IMR-90 (cell line): Measurements from ENCODE around the gene ZBTB24. TPM values are rescaled to one million over a fixed set of nuclear protein-coding genes. Genes with fewer than 3 reads are reported as not detected.

Source experiments
- ATAC-seq: fragments of 200-7000 bp; cut with Tn5 transposase; 2 replicates; pipeline ENCODE4 v1.9.1; 2020; ENCODE audit warnings: low read depth, mild to moderate bottlenecking, moderate library complexity
- BruUV-seq: library from RNA; stranded (reverse); fragments of 400-500 nt; replicated peaks from 2 replicates; lab custom pipeline; 2021; lab: Mats Ljungman, UMichigan
- CTCF ChIA-PET: fragments of 300-600 bp; formaldehyde crosslinking; extraction: SDS; loops from one replicate; lab custom pipeline; 2021; ENCODE audit warnings: antibody characterized with exemption; lab: Yijun Ruan, JAX
- POLR2A ChIA-PET: fragments of 300-600 bp; sonication (Branson Sonifier 250); formaldehyde crosslinking; loops from one replicate; lab custom pipeline; 2022; ENCODE audit warnings: antibody characterized with exemption; ENCODE audit not compliant: unreplicated experiment; lab: Charles Lee
- DNase-seq: peaks from one replicate; pipeline ENCODE4 v3.0.0; 2013
- H2AFZ ChIP-seq: replicated peaks from 2 replicates; pipeline ENCODE3; 2013; ENCODE audit warnings: low read length, mild to moderate bottlenecking; ENCODE audit not compliant: poor library complexity
- H2AK5ac ChIP-seq: 2 replicates; pipeline ENCODE4 v1.6.1; 2013; ENCODE audit warnings: low read depth, low read length, inconsistent platforms
- H2AK9ac ChIP-seq: replicated peaks from 2 replicates; pipeline ENCODE3; 2013; ENCODE audit warnings: mild to moderate bottlenecking, low read depth, low read length, moderate library complexity; ENCODE audit not compliant: poor library complexity
- H2BK120ac ChIP-seq: 2 replicates; pipeline ENCODE4 v1.6.1; 2013; ENCODE audit warnings: low read depth, low read length, inconsistent platforms
- H2BK15ac ChIP-seq: 3 replicates; pipeline ENCODE4 v1.6.1; 2013; ENCODE audit warnings: low read depth, low read length, inconsistent platforms
- H2BK20ac ChIP-seq: 2 replicates; pipeline ENCODE4 v1.6.1; 2013; ENCODE audit warnings: low read depth, mild to moderate bottlenecking, inconsistent platforms, low read length, moderate library complexity
- H2BK5ac ChIP-seq: 2 replicates; pipeline ENCODE4 v1.6.1; 2013; ENCODE audit warnings: mild to moderate bottlenecking, low read depth, low read length, inconsistent platforms; ENCODE audit not compliant: poor library complexity, severe bottlenecking
- H3K14ac ChIP-seq: replicated peaks from 2 replicates; pipeline ENCODE4 v1.6.1; 2013; ENCODE audit warnings: low read depth, low read length, inconsistent platforms
- H3K18ac ChIP-seq: 2 replicates; pipeline ENCODE4 v1.6.1; 2013; ENCODE audit warnings: low read depth, low read length, control low read depth
- H3K23ac ChIP-seq: 2 replicates; pipeline ENCODE4 v1.6.1; 2013; ENCODE audit warnings: low read depth, low read length, inconsistent platforms
- H3K27ac ChIP-seq: 2 replicates; pipeline ENCODE4 v1.5.1; 2013; ENCODE audit warnings: mild to moderate bottlenecking, control low read depth, low read length; ENCODE audit not compliant: insufficient read depth
- H3K27me3 ChIP-seq: 2 replicates; pipeline ENCODE4 v1.6.1; 2013; ENCODE audit warnings: low read length; ENCODE audit not compliant: control insufficient read depth, insufficient read depth
- H3K36me3 ChIP-seq: 2 replicates; pipeline ENCODE4 v1.6.1; 2013; ENCODE audit warnings: low read length, mixed read lengths; ENCODE audit not compliant: control insufficient read depth, insufficient read depth
- H3K4ac ChIP-seq: 2 replicates; pipeline ENCODE4 v1.6.1; 2013; ENCODE audit warnings: low read depth, low read length, inconsistent platforms
- H3K4me1 ChIP-seq: 2 replicates; pipeline ENCODE4 v1.6.1; 2013; ENCODE audit warnings: low read length, mixed read lengths; ENCODE audit not compliant: control insufficient read depth, insufficient read depth
- H3K4me2 ChIP-seq: 2 replicates; pipeline ENCODE4 v1.6.1; 2013; ENCODE audit warnings: low read depth, mild to moderate bottlenecking, control low read depth, low read length, moderate library complexity
- H3K4me3 ChIP-seq: 2 replicates; pipeline ENCODE4 v1.5.1; 2013; ENCODE audit warnings: low read depth, mild to moderate bottlenecking, control low read depth, low read length, moderate library complexity; ENCODE audit not compliant: insufficient read depth
- H3K56ac ChIP-seq: 2 replicates; pipeline ENCODE4 v1.6.1; 2013; ENCODE audit warnings: low read length, inconsistent platforms; ENCODE audit not compliant: insufficient read depth; ENCODE audit errors: extremely low read depth
- H3K79me1 ChIP-seq, 2 experiments: 2 replicates each; pipeline ENCODE4 v1.6.1; 2013; ENCODE audit warnings: low read length in 2 of 2, inconsistent platforms in 1 of 2, low read depth in 1 of 2
- H3K9ac ChIP-seq: 2 replicates; pipeline ENCODE4 v1.6.1; 2013; ENCODE audit warnings: low read depth, low read length, control low read depth
- H3K9me1 ChIP-seq: 2 replicates; pipeline ENCODE4 v1.6.1; 2013; ENCODE audit warnings: low read length, inconsistent platforms; ENCODE audit not compliant: insufficient read depth
- H3K9me3 ChIP-seq: 2 replicates; pipeline ENCODE4 v1.6.1; 2013; ENCODE audit warnings: low read length; ENCODE audit not compliant: control insufficient read depth, insufficient read depth
- H4K20me1 ChIP-seq: 2 replicates; pipeline ENCODE4 v1.6.1; 2013; ENCODE audit warnings: low read length, inconsistent platforms; ENCODE audit not compliant: insufficient read depth
- H4K5ac ChIP-seq: 2 replicates; pipeline ENCODE4 v1.6.1; 2013; ENCODE audit warnings: mild to moderate bottlenecking, low read depth, low read length, control low read depth
- H4K8ac ChIP-seq, 2 experiments: 2 replicates each; pipeline ENCODE4 v1.6.1; 2013; ENCODE audit warnings: low read depth in 2 of 2, low read length in 2 of 2, control low read depth in 1 of 2, inconsistent platforms in 1 of 2
- H4K91ac ChIP-seq: 2 replicates; pipeline ENCODE4 v1.6.1; 2013; ENCODE audit warnings: low read depth, low read length, inconsistent platforms; ENCODE audit not compliant: insufficient read depth
- BHLHE40 ChIP-seq: fragments of 150-350 bp; IDR thresholded peaks from 2 replicates; pipeline ENCODE4 v1.6.1; 2016; ENCODE audit warnings: mild to moderate bottlenecking, low read depth, low read length
- CEBPB ChIP-seq: IDR thresholded peaks from 2 replicates; pipeline ENCODE4 v1.6.1; 2012; ENCODE audit warnings: low read depth, low read length, improper control_type of control experiment
- CHD1 ChIP-seq: IDR thresholded peaks from 2 replicates; pipeline ENCODE4 v1.6.1; 2012; ENCODE audit warnings: low read depth, low read length, improper control_type of control experiment
- MAFK ChIP-seq: IDR thresholded peaks from 2 replicates; pipeline ENCODE4 v1.6.1; 2012; ENCODE audit warnings: low read depth, low read length, improper control_type of control experiment
- MAZ ChIP-seq: IDR thresholded peaks from 2 replicates; pipeline ENCODE4 v1.6.1; 2012; ENCODE audit warnings: low read depth, mild to moderate bottlenecking, low read length, improper control_type of control experiment, moderate library complexity, borderline replicate concordance
- NFE2L2 ChIP-seq: fragments of 150-350 bp; IDR thresholded peaks from 2 replicates; pipeline ENCODE4 v1.6.1; 2016; ENCODE audit warnings: low read depth, mild to moderate bottlenecking, low read length
- POLR2A ChIP-seq: IDR thresholded peaks from 2 replicates; pipeline ENCODE4 v1.6.1; 2012; ENCODE audit warnings: mild to moderate bottlenecking, low read depth, low read length
- RCOR1 ChIP-seq: IDR thresholded peaks from 2 replicates; pipeline ENCODE4 v1.6.1; 2012; ENCODE audit warnings: mild to moderate bottlenecking, low read length, improper control_type of control experiment; ENCODE audit not compliant: insufficient replicate concordance
- SMC3 ChIP-seq: fragments of 150-350 bp; IDR thresholded peaks from 2 replicates; pipeline ENCODE4 v1.6.1; 2016; ENCODE audit warnings: low read depth, mild to moderate bottlenecking, antibody characterized with exemption, low read length, moderate library complexity
- WGBS, 2 experiments: methylation state at CpG; one replicate each; pipeline versions ENCODE4 v1.1.5 to v1.1.7; 2013; ENCODE audit warnings: missing lambda C conversion rate in 2 of 2; ENCODE audit not compliant: insufficient read length in 1 of 2; ENCODE audit errors: extremely low coverage in 2 of 2; 5-methylcytosine and 5-hydroxymethylcytosine counted together
- dilution Hi-C: fragments of 300-500 bp; cut with HindIII; formaldehyde crosslinking; loops from one replicate; pipeline ENCODE4 v1.14.3; 2018; ENCODE audit warnings: low sequenced_read_pairs; ENCODE audit not compliant: unreplicated experiment
- in situ Hi-C: fragments of 300-500 bp; cut with MboI; formaldehyde crosslinking; loops from 3 replicates; pipeline ENCODE4 v1.14.3; 2019; ENCODE audit warnings: low sequenced_read_pairs, inconsistent platforms, mixed read lengths
- intact Hi-C: fragments of 100-400 bp; cut with micrococcal nuclease; formaldehyde crosslinking; loops from 2 replicates; pipeline ENCODE4 v1.10.0; 2022
- polyA plus RNA-seq, 3 experiments: library from polyadenylated mRNA; depleted of rRNA; stranded (reverse); fragments of >200 nt; gene quantifications; 2 replicates each; pipeline ENCODE4 v1.2.3, GENCODE V29; 2012; ENCODE audit warnings: low replicate concordance in 1 of 3
- total RNA-seq: library from RNA; depleted of rRNA; stranded (reverse); fragments of >200 nt; gene quantifications from 2 replicates; pipeline ENCODE4 v1.2.3, GENCODE V29; 2012
- TF ChIP-seq, protein P1 (sequence below): conservative IDR thresholded peaks from 2 replicates; pipeline ENCODE4 v1.5.1; 2012; ENCODE audit warnings: mild to moderate bottlenecking, low read depth, low read length, improper control_type of control experiment
- TF ChIP-seq, protein P2 (sequence below): fragments of 150-350 bp; IDR thresholded peaks from 2 replicates; pipeline ENCODE4 v1.6.1; 2017; ENCODE audit warnings: mild to moderate bottlenecking, antibody characterized with exemption, low read length, low read depth

The ZBTB24 gene
- total and polyA plus RNA-seq, 2 of the 4 experiments (the other 2 are of a cell fraction): 2.3 to 7.9 TPM

DNA sequence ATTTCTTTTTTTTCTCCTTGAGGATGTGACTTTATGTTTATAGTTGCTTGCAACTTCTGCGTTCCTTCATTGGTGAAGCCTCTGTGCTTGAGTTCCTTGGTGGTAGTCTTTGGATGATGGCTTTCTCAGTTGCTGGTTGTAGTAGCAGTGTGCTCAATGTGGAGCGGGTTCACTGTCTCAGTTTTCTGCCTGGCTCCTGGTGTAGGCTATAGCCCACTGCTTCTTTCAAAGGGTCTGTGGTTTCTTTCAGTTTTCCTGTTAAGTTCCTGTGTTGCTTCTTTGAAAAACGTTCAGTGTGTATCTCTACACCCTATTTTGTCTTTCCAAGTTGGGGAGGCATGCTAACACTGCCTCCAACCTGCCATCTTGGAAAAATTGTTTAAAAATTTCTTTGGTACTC lies 33.9 kb upstream of the ZBTB24 start:
- Histone ChIP-seq H3K14ac (no peak overlapping the region), H3K9me3 (no peaks in the 10 kb centered on the region), H2AK9ac (no peak overlapping the region), H3K4ac (no peak overlapping the region), H4K8ac (no peak overlapping the region), H3K4me3 (no peak overlapping the region), H4K5ac (no peak overlapping the region), H2BK5ac (no peak overlapping the region), H4K91ac (no peak overlapping the region), H2AFZ (no peak overlapping the region), H3K23ac (no peak overlapping the region), H3K4me1 (peaks cover 2% of the 10 kb centered on the region; the same call in 1 of the 2 replicates), H2AK5ac (no peak overlapping the region), H3K56ac (no peak overlapping the region), H3K79me1 (no peaks in the 10 kb centered on the region), H3K9ac (no peak overlapping the region), H3K27me3 (peaks cover 2% of the 10 kb centered on the region; the same call in 1 of the 2 replicates), H3K4me2 (no peak overlapping the region), H3K9me1 (no peaks in the 10 kb centered on the region), H3K27ac (no peak overlapping the region), H2BK20ac (no peak overlapping the region), H2BK15ac (no peak overlapping the region), H2BK120ac (no peak overlapping the region), H3K36me3 (no peaks in the 10 kb centered on the region), H3K18ac (no peak overlapping the region), H4K20me1 (no peaks in the 10 kb centered on the region)
- WGBS, 2 experiments: no CpG with 5 or more reads among the region's 3 CpGs
- CTCF ChIA-PET: no interaction called here
- TF ChIP-seq MAZ (no peak), CHD1 (no peak), MAFK (no peak), NFE2L2 (no peak), POLR2A (no peak), RCOR1 (no peak), SMC3 (no peak), CEBPB (no peak), BHLHE40 (no peak)
- TF ChIP-seq, protein P1, sequence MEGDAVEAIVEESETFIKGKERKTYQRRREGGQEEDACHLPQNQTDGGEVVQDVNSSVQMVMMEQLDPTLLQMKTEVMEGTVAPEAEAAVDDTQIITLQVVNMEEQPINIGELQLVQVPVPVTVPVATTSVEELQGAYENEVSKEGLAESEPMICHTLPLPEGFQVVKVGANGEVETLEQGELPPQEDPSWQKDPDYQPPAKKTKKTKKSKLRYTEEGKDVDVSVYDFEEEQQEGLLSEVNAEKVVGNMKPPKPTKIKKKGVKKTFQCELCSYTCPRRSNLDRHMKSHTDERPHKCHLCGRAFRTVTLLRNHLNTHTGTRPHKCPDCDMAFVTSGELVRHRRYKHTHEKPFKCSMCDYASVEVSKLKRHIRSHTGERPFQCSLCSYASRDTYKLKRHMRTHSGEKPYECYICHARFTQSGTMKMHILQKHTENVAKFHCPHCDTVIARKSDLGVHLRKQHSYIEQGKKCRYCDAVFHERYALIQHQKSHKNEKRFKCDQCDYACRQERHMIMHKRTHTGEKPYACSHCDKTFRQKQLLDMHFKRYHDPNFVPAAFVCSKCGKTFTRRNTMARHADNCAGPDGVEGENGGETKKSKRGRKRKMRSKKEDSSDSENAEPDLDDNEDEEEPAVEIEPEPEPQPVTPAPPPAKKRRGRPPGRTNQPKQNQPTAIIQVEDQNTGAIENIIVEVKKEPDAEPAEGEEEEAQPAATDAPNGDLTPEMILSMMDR: no peak
- TF ChIP-seq, protein P2, sequence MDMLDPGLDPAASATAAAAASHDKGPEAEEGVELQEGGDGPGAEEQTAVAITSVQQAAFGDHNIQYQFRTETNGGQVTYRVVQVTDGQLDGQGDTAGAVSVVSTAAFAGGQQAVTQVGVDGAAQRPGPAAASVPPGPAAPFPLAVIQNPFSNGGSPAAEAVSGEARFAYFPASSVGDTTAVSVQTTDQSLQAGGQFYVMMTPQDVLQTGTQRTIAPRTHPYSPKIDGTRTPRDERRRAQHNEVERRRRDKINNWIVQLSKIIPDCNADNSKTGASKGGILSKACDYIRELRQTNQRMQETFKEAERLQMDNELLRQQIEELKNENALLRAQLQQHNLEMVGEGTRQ: no peak
- DNase-seq: no peak
- intact Hi-C loops: no loop called here
- ATAC-seq: no peak
- BruUV-seq: no TSS peak
- dilution Hi-C loops: no loop called here
- POLR2A ChIA-PET: no interaction called here
- in situ Hi-C loops: no loop called here
